GM12872 (cell line): ENCODE data around the gene HMGCS1.

Experiments
- CTCF ChIP-seq: IDR thresholded peaks from 3 replicates; pipeline ENCODE4 v1.5.1; 2011; ENCODE audit warnings: low read depth, mild to moderate bottlenecking, low read length, moderate library complexity; ENCODE audit not compliant: insufficient read depth

Gene HMGCS1

GRCh38 chr5:43313035-43313853 lies at the start of gene HMGCS1:
Gene HMGCS1 (minus strand): TSS chr5:43313412. CDS start chr5:43298965, 14,447 bp downstream.
- no peak for TF ChIP-seq CTCF

- TF ChIP-seq CTCF, result no peak
These were observed 45.5 kb upstream of the HMGCS1 start for GRCh38 chr5:43358726-43359125.

- no peak for TF ChIP-seq CTCF
These were observed 45.1 kb upstream of the HMGCS1 start for GRCh38 chr5:43358301-43358700.

GRCh38 chr5:43357878-43358281 lies 44.7 kb upstream of the HMGCS1 start:
- TF ChIP-seq CTCF, result no peak

GRCh38 chr5:43357067-43357466 lies 43.9 kb upstream of the HMGCS1 start:
- no peak for TF ChIP-seq CTCF

- no peak for TF ChIP-seq CTCF
These were observed 41.6 kb upstream of the HMGCS1 start for GRCh38 chr5:43354774-43355173.

- TF ChIP-seq CTCF, result no peak
These were observed 40.5 kb upstream of the HMGCS1 start for GRCh38 chr5:43353668-43354067.
